Kidney (tissue), 14 donors: ENCODE data around the gene RNF112. TPM values are rescaled to one million over a fixed set of nuclear protein-coding genes. Genes with fewer than 3 reads are reported as not detected.

Experiments
- DNase-seq, 5 donors: peaks; one replicate each; pipeline ENCODE4 v3.0.0-alpha.2; 2013 to 2020
- FAIRE-seq: peaks from 2 replicates; lab custom pipeline; 2012; peaks lifted over from hg19 to GRCh38; lab: Jason Lieb, UNC
- H3K27ac ChIP-seq, 2 donors: one replicate each; pipeline ENCODE4 v1.7.0; 2013; ENCODE audit warnings: low read depth in 2 of 2, low read length in 2 of 2, inconsistent platforms in 1 of 2
- H3K27me3 ChIP-seq: one replicate; pipeline ENCODE4 v1.7.1; 2013; ENCODE audit warnings: low read length, inconsistent platforms; ENCODE audit not compliant: control insufficient read depth, insufficient read depth
- H3K36me3 ChIP-seq, 3 donors: one replicate each; pipeline versions ENCODE4 v1.7.0 to v1.7.1; 2013; ENCODE audit warnings: low read length in 3 of 3, control low read depth in 1 of 3, inconsistent platforms in 1 of 3; ENCODE audit not compliant: insufficient read depth in 3 of 3, control insufficient read depth in 2 of 3
- H3K4me1 ChIP-seq, 3 donors: one replicate each; pipeline versions ENCODE4 v1.7.0 to v1.7.1; 2013; ENCODE audit warnings: low read length in 3 of 3, inconsistent platforms in 1 of 3, low read depth in 1 of 3; ENCODE audit not compliant: control insufficient read depth in 2 of 3, insufficient read depth in 2 of 3
- H3K4me3 ChIP-seq, 3 donors: one replicate each; pipeline versions ENCODE4 v1.7.0 to v1.8.1; 2013; ENCODE audit warnings: low read length in 3 of 3, control low read depth in 1 of 3, inconsistent platforms in 1 of 3
- H3K9ac ChIP-seq, 3 donors: one replicate each; pipeline versions ENCODE4 v1.7.0 to v1.7.1; 2013; ENCODE audit warnings: low read length in 3 of 3, control low read depth in 1 of 3, inconsistent platforms in 1 of 3
- H3K9me3 ChIP-seq, 3 donors: one replicate each; pipeline versions ENCODE4 v1.7.0 to v1.7.1; 2013; ENCODE audit warnings: low read length in 3 of 3, control low read depth in 1 of 3, inconsistent platforms in 1 of 3; ENCODE audit not compliant: control insufficient read depth in 2 of 3, insufficient read depth in 1 of 3
- CTCF ChIP-seq: IDR thresholded peaks from 3 replicates; pipeline ENCODE4 v1.5.1; 2012; ENCODE audit warnings: mild to moderate bottlenecking, moderate library complexity, borderline replicate concordance; ENCODE audit not compliant: insufficient read depth; ENCODE audit errors: extremely low read depth
- intact Hi-C: fragments of 100-400 bp; cut with DNase I; formaldehyde crosslinking; loops from one replicate; pipeline ENCODE4 v1.11.1; 2022
- polyA plus RNA-seq: library from polyadenylated mRNA; stranded (reverse); fragments of 350-450 nt; fragmentation: Illumina TruSeq; extraction: RNeasy Lipid Tissue Mini Kit (QIAGEN cat#74804); gene quantifications from one replicate; pipeline ENCODE4 v1.2.3, GENCODE V29; 2014; ENCODE audit warnings: low read depth, low replicate concordance; ENCODE audit not compliant: insufficient read depth
- total RNA-seq: library from RNA; stranded (reverse); fragmentation: NEBNext Ultra II Directional; extraction: Animal tissue kit (Norgen Biotek cat#: 25700); gene quantifications from one replicate; pipeline ENCODE4 v1.2.1, GENCODE V29; 2021
- donor health status: control.
- donor health status: control.
- donor health status: control.
- donor health status: control.
- donor health status: control.
- donor health status: DM: yes; HTN: yes; CAD: no.
- donor health status: Normal renal cell carcinoma (clear cell type).

Gene RNF112
- total and polyA plus RNA-seq, 2 donors from 2014 or later = 0.99 to 7.3 TPM

GRCh38 chr17:19464031-19465026 is 53.3 kb downstream of the RNF112 start:
- intact Hi-C loops = no loop called here
- TF ChIP-seq CTCF = no peak
- DNase-seq (peak in 1 of 5 donors; percentile 26), FAIRE-seq (no peak)
- H3K9ac ChIP-seq = no peak overlapping the region
- no peaks in the 10 kb centered on the region for H3K36me3 ChIP-seq
- no peak overlapping the region for H3K27ac ChIP-seq
- H3K27me3 ChIP-seq = no peaks in the 10 kb centered on the region
- no peaks in the 10 kb centered on the region for H3K9me3 ChIP-seq
- no peak overlapping the region for H3K4me3 ChIP-seq
- H3K4me1 ChIP-seq = no peaks in the 10 kb centered on the region

Other genes starting within 250 kb of the RNF112 start
- 45.4 TPM for gene EPN2, start 173.9 kb upstream of the RNF112 start, total RNA-seq
- gene EPN2, start 173.9 kb upstream of the RNF112 start, polyA plus RNA-seq = 18.0 TPM
- gene B9D1, start 48.5 kb upstream of the RNF112 start, total RNA-seq = 32.1 TPM
- 67.5 TPM for gene B9D1, start 48.5 kb upstream of the RNF112 start, polyA plus RNA-seq
- gene MAPK7, start 32.7 kb upstream of the RNF112 start, total RNA-seq = 36.7 TPM
- gene MAPK7, start 32.7 kb upstream of the RNF112 start, polyA plus RNA-seq = 7.1 TPM
- gene MFAP4, start 24.0 kb upstream of the RNF112 start, total RNA-seq = 51.1 TPM
- gene MFAP4, start 24.0 kb upstream of the RNF112 start, polyA plus RNA-seq = 27.6 TPM
- gene SLC47A1, start 122.6 kb downstream of the RNF112 start, total RNA-seq = 26.0 TPM
- 94.8 TPM for gene SLC47A1, start 122.6 kb downstream of the RNF112 start, polyA plus RNA-seq
- gene ALDH3A2, start 237.5 kb downstream of the RNF112 start, total RNA-seq = 75.0 TPM
- 87.7 TPM for gene ALDH3A2, start 237.5 kb downstream of the RNF112 start, polyA plus RNA-seq